Measurements from ENCODE around the gene PPARG.

GRCh38 chr3:12246497-12247163, 42.2 kb upstream of the PPARG start:
- TF ChIP-seq CTCF (conservative IDR thresholded peaks at IDR 0.05; ENCODE audit: low read depth in 2 of 2) (no peak; a peak in 1 of 4 replicates), REST (IDR thresholded peaks at IDR 0.05; ENCODE audit: unreplicated experiment) (no peak), EZH2 (IDR thresholded peaks at IDR 0.05; ENCODE audit: low read depth, unreplicated experiment) (no peak), POLR2AphosphoS5 (IDR thresholded peaks at IDR 0.05; ENCODE audit: low read depth) (no peak), EZH2phosphoT487 (IDR thresholded peaks at IDR 0.05; ENCODE audit: unreplicated experiment) (no peak), ZNF114 (CRISPR knock-in tag; IDR thresholded peaks at IDR 0.05) (no peak), JUNB (IDR thresholded peaks at IDR 0.05; ENCODE audit: unreplicated experiment) (no peak), NANOG (IDR thresholded peaks at IDR 0.05; ENCODE audit: borderline replicate concordance) (no peak), CREB1 (CRISPR knock-in tag; IDR thresholded peaks at IDR 0.05; ENCODE audit: low read depth) (no peak), ETS1 (IDR thresholded peaks at IDR 0.05) (no peak), ZNF331 (CRISPR knock-in tag; IDR thresholded peaks at IDR 0.05; ENCODE audit: low read depth) (no peak), STAT1 (IDR thresholded peaks at IDR 0.05; ENCODE audit: unreplicated experiment) (no peak), ZNF462 (CRISPR knock-in tag; IDR thresholded peaks at IDR 0.05) (no peak)
